Ovary (tissue), 9 donors: Measurements from ENCODE around the gene CDH23. TPM values are rescaled to one million over a fixed set of nuclear protein-coding genes. Genes with fewer than 3 reads are reported as not detected.

Experiments used
- DNase-seq, 5 donors: peaks; one replicate each; pipeline ENCODE4 v3.0.0-alpha.2; 2019 to 2020
- H3K27ac ChIP-seq, 2 donors: fragments of 200-600 bp; one replicate each; pipeline versions ENCODE4 v1.5.1 to v1.8.0; 2019 to 2022
- H3K27me3 ChIP-seq: fragments of 200-600 bp; one replicate; pipeline ENCODE4 v1.8.0; 2022
- H3K36me3 ChIP-seq: fragments of 200-600 bp; sonication (generic); one replicate; pipeline ENCODE4 v1.5.1; 2019
- H3K4me1 ChIP-seq: one replicate; pipeline ENCODE4 v1.8.1; 2013; ENCODE audit warnings: mild to moderate bottlenecking, moderate library complexity; ENCODE audit not compliant: insufficient read depth
- H3K4me3 ChIP-seq: fragments of 200-600 bp; sonication (generic); one replicate; pipeline ENCODE4 v1.5.1; 2017
- H3K9me3 ChIP-seq, 2 donors: fragments of 200-600 bp in 1 of 2; sonication (generic) in 1 of 2; one replicate each; pipeline versions ENCODE4 v1.5.1 to v1.8.1; 2013 to 2019; ENCODE audit warnings: mild to moderate bottlenecking in 1 of 2, moderate library complexity in 1 of 2
- EP300 ChIP-seq: sonication (generic); formaldehyde crosslinking; IDR thresholded peaks from one replicate; pipeline ENCODE4 v1.6.1; 2017; ENCODE audit warnings: antibody characterized with exemption
- POLR2A ChIP-seq: fragments of 450-650 bp; IDR thresholded peaks from one replicate; pipeline ENCODE4 v1.6.1; 2017; ENCODE audit warnings: antibody characterized with exemption, mild to moderate bottlenecking, moderate library complexity
- WGBS, 3 donors: extraction: QIAGEN DNeasy Blood & Tissue Kit in 1 of 3; methylation state at CpG; one replicate each; pipeline versions ENCODE4 v1.1.5 to v1.1.7; 2013 to 2017; 5-methylcytosine and 5-hydroxymethylcytosine counted together
- intact Hi-C, 4 donors: fragments of 100-400 bp; cut with DNase I; formaldehyde crosslinking; loops; one replicate each; pipeline versions ENCODE4 v1.11.0 to v1.15.1; 2022 to 2023
- polyA plus RNA-seq, 2 donors: library from polyadenylated mRNA; stranded (reverse); fragments of 200-250 nt in 1 of 2; fragments of 350-450 nt in 1 of 2; fragmentation: Illumina TruSeq in 1 of 2; extraction: RNeasy Lipid Tissue Mini Kit (QIAGEN cat#74804) in 1 of 2; gene quantifications; one replicate each; pipeline ENCODE4 v1.2.3, GENCODE V29; 2013 to 2014
- total RNA-seq, 7 donors: library from RNA; depleted of rRNA in 2 of 7; stranded (reverse); fragments of >200 nt in 2 of 7; fragmentation: NEBNext Ultra II Directional in 3 of 7; extraction: Animal tissue kit (Norgen Biotek cat#: 25700) in 3 of 7; gene quantifications; one replicate each; pipeline versions ENCODE4 v1.1.0 to v1.2.4, GENCODE V29; 2016 to 2023
- TF ChIP-seq, protein P1 (sequence below), 3 donors: fragments of 450-650 bp in 2 of 3; fragments of 200-600 bp in 1 of 3; IDR thresholded peaks; one replicate each; pipeline versions ENCODE4 v1.5.1 to v1.8.0; 2016 to 2022; ENCODE audit warnings: antibody characterized with exemption in 3 of 3, mild to moderate bottlenecking in 1 of 3
- donor health status: DM: no; HTN: no; CAD: no; lungs with moderate emphysema.
- donor health status: DM: no; HTN: no; CAD: no.
- donor health status: Bipolar disorder and iron deficiency.
- donor health status: DM: yes; HTN: yes; CAD: no.
- donor health status: DM: no; HTN: no; CAD: no.
- donor health status: DM: yes; HTN: yes; CAD: no.

Gene CDH23
- total and polyA plus RNA-seq, 9 donors: 7.5 to 108 (median 39.1) TPM

DNA sequence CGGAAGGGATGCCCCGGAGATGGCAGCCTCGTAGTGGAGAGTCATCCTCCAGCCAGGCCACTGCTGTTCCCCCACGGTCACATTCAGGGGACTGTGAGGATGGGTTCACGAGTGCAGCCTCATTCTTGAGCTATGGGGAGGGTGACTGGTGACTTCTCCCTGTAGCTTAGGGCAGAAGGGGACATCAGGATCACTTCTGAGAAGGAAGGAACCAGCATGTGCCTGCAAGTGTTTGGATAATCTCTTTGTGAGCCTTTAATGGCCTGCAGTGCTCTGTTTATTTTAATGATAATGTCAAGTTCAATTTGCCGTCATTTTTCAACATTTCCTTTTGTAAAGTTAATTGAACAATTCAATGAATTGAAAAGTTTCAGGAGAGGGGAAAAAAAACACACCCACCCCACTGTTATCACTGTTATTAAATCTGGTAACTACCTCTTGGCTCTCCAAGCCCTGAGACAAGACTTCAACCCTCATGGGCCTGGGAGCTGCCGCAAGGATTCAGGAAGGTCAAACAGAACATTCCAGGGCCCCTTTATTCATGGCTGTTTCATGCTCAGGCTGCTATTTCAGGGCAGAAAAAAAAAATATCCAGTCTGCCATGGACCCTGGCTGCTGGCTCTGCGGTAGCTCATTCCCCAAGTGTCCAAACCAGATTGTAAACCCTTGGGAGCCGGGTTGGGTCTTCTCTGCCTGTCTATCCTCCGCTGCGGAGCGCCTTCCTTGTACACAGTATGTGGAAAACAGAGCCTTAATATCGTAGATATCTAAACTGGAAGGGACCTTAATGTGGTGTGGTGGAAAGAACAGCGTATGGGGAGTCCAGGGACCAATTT lies 100.4 kb downstream of the CDH23 start:
- DNase-seq: no peak
- H3K4me1 ChIP-seq: peaks cover 5% of the 10 kb centered on the region
- 62 to 64% (median 62%) methylated on average over 11 to 14 of the region's 14 CpGs for WGBS, 3 donors
- no peaks in the 10 kb centered on the region for H3K9me3 ChIP-seq
- intact Hi-C loops: loop anchor here in 1 of 4 donors (2.0 kb wide), 1 partner anchor 38 kb away; no protein-coding TSS in a partner anchor
- no peak overlapping the region for H3K27ac ChIP-seq
- no peaks in the 10 kb centered on the region for H3K36me3 ChIP-seq
- TF ChIP-seq EP300: no peak
- TF ChIP-seq POLR2A: no peak
- TF ChIP-seq, protein P1, sequence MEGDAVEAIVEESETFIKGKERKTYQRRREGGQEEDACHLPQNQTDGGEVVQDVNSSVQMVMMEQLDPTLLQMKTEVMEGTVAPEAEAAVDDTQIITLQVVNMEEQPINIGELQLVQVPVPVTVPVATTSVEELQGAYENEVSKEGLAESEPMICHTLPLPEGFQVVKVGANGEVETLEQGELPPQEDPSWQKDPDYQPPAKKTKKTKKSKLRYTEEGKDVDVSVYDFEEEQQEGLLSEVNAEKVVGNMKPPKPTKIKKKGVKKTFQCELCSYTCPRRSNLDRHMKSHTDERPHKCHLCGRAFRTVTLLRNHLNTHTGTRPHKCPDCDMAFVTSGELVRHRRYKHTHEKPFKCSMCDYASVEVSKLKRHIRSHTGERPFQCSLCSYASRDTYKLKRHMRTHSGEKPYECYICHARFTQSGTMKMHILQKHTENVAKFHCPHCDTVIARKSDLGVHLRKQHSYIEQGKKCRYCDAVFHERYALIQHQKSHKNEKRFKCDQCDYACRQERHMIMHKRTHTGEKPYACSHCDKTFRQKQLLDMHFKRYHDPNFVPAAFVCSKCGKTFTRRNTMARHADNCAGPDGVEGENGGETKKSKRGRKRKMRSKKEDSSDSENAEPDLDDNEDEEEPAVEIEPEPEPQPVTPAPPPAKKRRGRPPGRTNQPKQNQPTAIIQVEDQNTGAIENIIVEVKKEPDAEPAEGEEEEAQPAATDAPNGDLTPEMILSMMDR (IDR thresholded peaks at IDR 0.05): no peak
- no peak overlapping the region for H3K4me3 ChIP-seq
- H3K27me3 ChIP-seq: no peaks in the 10 kb centered on the region

DNA sequence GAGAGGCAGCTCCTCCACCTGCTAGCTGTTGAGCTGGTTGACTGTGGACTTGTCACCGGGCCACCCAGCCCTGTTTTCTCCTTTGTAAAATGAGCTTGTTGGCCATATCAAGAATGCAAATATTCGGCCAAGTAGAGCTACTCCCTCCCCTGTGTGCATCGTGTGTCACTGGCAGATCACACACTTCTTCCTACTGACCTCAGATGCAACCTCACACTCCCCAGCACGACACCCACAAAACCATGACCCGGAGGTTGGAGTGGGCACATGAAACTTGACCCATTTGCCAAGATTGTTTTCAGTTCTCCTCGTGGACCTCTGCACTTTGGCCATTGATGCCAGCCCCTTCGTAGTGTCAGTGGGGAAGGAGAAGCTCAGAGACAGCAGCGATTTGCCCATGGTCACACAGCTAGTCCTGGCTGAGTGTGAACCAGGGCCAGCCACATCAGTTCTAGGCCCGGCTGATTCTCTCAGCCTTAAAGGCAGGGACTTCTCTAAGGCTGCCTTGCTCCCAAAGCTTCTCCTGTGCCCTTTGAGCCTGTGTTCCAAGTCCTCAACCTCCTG lies 101.1 kb downstream of the CDH23 start:
- no peak for TF ChIP-seq EP300
- no peak for TF ChIP-seq POLR2A
- TF ChIP-seq, protein P1 (IDR thresholded peaks at IDR 0.05): no peak
- no peak for DNase-seq
- Histone ChIP-seq H3K36me3 (no peaks in the 10 kb centered on the region), H3K9me3 (no peaks in the 10 kb centered on the region), H3K4me3 (no peak overlapping the region), H3K27me3 (no peaks in the 10 kb centered on the region), H3K27ac (no peak overlapping the region), H3K4me1 (peaks cover 5% of the 10 kb centered on the region)
- WGBS, 3 donors: 45 to 50% (median 45%) methylated on average over 9 of the region's 9 CpGs
- intact Hi-C loops: loop anchor here in 1 of 4 donors (2.0 kb wide), 1 partner anchor 39 kb away; no protein-coding TSS in a partner anchor

DNA sequence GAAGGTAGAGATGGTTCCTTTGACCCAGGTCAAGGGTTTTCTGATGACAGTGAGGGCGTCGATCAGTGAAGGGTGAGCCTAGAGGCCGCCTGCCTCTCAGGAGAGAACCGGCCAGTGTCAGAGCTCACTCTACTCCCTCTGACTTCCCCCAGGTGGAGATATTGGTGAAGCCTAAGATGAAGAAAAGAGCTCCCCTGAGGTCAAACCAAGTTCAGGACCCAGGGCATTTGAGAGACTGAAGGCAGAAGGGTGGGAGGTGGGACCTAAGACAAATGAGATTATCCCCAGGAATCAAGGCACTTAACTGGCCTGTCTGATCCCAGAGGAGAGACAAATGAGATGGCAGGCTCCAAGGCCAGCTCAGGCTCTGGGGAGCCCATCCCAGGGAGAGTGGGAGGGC lies 104.7 kb downstream of the CDH23 start:
- peaks cover 12% of the 10 kb centered on the region for H3K4me1 ChIP-seq
- no peak overlapping the region for H3K4me3 ChIP-seq
- TF ChIP-seq, protein P1 (IDR thresholded peaks at IDR 0.05): no peak
- no peak for TF ChIP-seq POLR2A
- no peak for TF ChIP-seq EP300
- intact Hi-C loops: no loop called here
- H3K27me3 ChIP-seq: no peaks in the 10 kb centered on the region
- no peaks in the 10 kb centered on the region for H3K36me3 ChIP-seq
- no peaks in the 10 kb centered on the region for H3K9me3 ChIP-seq
- no peak overlapping the region for H3K27ac ChIP-seq
- WGBS, 3 donors: 94 to 96% (median 95%) methylated on average over 4 of the region's 4 CpGs
- DNase-seq: no peak

DNA sequence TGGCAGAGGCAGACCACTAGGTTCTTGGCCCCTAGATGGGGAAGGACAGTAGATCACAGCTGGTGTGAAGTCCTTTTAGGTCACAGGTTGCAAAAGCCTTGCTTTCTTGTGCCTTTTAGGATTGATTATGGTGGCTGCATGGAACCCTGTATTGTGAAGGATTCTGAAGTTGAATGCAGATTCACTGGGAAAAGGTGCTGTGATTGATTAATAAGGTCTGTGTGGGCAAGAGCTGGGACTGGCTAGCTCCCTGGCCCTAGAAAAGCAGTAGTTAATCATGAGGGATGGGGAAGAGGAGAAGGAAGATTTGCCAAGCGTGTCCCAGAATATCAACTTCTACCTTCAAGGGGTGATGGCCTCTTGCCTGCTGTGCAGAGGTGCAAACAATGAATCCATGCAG lies 105.5 kb downstream of the CDH23 start:
- Histone ChIP-seq H3K4me1 (peaks cover 12% of the 10 kb centered on the region), H3K9me3 (no peaks in the 10 kb centered on the region), H3K36me3 (no peaks in the 10 kb centered on the region), H3K4me3 (no peak overlapping the region), H3K27ac (no peak overlapping the region), H3K27me3 (no peaks in the 10 kb centered on the region)
- no peak for DNase-seq
- intact Hi-C loops: no loop called here
- TF ChIP-seq EP300 (no peak), POLR2A (no peak)
- TF ChIP-seq, protein P1 (IDR thresholded peaks at IDR 0.05): no peak
- WGBS, 3 donors: 83 to 100% (median 92%) methylated on average over 1 of the region's 1 CpG
